HG02840 (cell line): ENCODE measurements around the gene C7.
"Not testable (repeated sequence)": the region's sequence is repeated elsewhere in the genome, so short reads cannot be mapped to it uniquely, and the experiment has no call there.

Source experiments
- ATAC-seq: cut with Tn5 transposase; IDR thresholded peaks from one replicate; pipeline ENCODE4 v1.9.1; 2021; ENCODE audit warnings: mild to moderate bottlenecking, moderate library complexity, moderate number of reproducible peaks; ENCODE audit not compliant: unreplicated experiment, low FRiP score

The C7 gene

GRCh38 chr5:40988746-40989510, 79.6 kb downstream of the C7 start:
- no peak for ATAC-seq

- no peak for ATAC-seq
Observed at GRCh38 chr5:40991168-40991980, 82.1 kb downstream of the C7 start.

GRCh38 chr5:40991981-40992559, 82.8 kb downstream of the C7 start:
- ATAC-seq: no peak

GRCh38 chr5:40995801-40996586, 86.7 kb downstream of the C7 start:
- ATAC-seq: no peak

- no peak for ATAC-seq
Observed at GRCh38 chr5:40999142-40999541, 89.8 kb downstream of the C7 start.

GRCh38 chr5:40999966-41000365, 90.7 kb downstream of the C7 start:
- no peak for ATAC-seq

GRCh38 chr5:41003670-41004376, 94.5 kb downstream of the C7 start:
- no peak for ATAC-seq

GRCh38 chr5:41004931-41005330, 95.6 kb downstream of the C7 start:
- no peak for ATAC-seq

GRCh38 chr5:41009232-41009631, 99.9 kb downstream of the C7 start:
- ATAC-seq: no peak

GRCh38 chr5:41010572-41010971, 101.3 kb downstream of the C7 start:
- no peak for ATAC-seq

- no peak for ATAC-seq
Observed at GRCh38 chr5:41012318-41012717, 103.0 kb downstream of the C7 start.

- not testable (repeated sequence) for ATAC-seq
Observed at GRCh38 chr5:41022600-41022999, 113.3 kb downstream of the C7 start.
